GM21825 (cell line): ENCODE results near the gene IZUMO1.
"Not testable (repeated sequence)": the region's sequence is repeated elsewhere in the genome, so short reads cannot be mapped to it uniquely, and the experiment has no call there.

ENCODE experiments used
- ATAC-seq: cut with Tn5 transposase; IDR thresholded peaks from one replicate; pipeline ENCODE4 v1.9.1; 2021; ENCODE audit warnings: mild to moderate bottlenecking, moderate library complexity; ENCODE audit not compliant: unreplicated experiment

Gene IZUMO1

GRCh38 chr19:48714759-48715675 lies 31.7 kb downstream of the IZUMO1 start:
- no peak for ATAC-seq

GRCh38 chr19:48713864-48714755 lies 32.6 kb downstream of the IZUMO1 start:
- peak; percentile 73 for ATAC-seq

- ATAC-seq: no peak
Observed at GRCh38 chr19:48713041-48713863, 33.5 kb downstream of the IZUMO1 start.

- ATAC-seq: no peak
Observed at GRCh38 chr19:48711106-48711662, 35.5 kb downstream of the IZUMO1 start.

- ATAC-seq: no peak
Observed at GRCh38 chr19:48708471-48708870, 38.2 kb downstream of the IZUMO1 start.

GRCh38 chr19:48705431-48705830 lies 41.3 kb downstream of the IZUMO1 start:
- ATAC-seq: no peak

GRCh38 chr19:48703316-48703715 lies 43.4 kb downstream of the IZUMO1 start:
- ATAC-seq: no peak

GRCh38 chr19:48702701-48703100 lies 44.0 kb downstream of the IZUMO1 start:
- ATAC-seq: no peak

GRCh38 chr19:48698046-48698445 lies 48.7 kb downstream of the IZUMO1 start:
- no peak for ATAC-seq

- no peak for ATAC-seq
Observed at GRCh38 chr19:48696353-48697010, 50.2 kb downstream of the IZUMO1 start.

GRCh38 chr19:48695743-48696352 lies 50.9 kb downstream of the IZUMO1 start, which contains the start of gene FUT2:
FUT2 (plus strand) TSS chr19:48695971; CDS start chr19:48702957, 6,986 bp downstream.
- no peak for ATAC-seq

GRCh38 chr19:48693629-48694028 lies 53.1 kb downstream of the IZUMO1 start:
- not testable (repeated sequence) for ATAC-seq
